Stimulated activated CD8-positive, alpha-beta memory T cell treated with anti-CD3 and anti-CD28 coated beads, Interleukin-12 subunit alpha, Interleukin-12 subunit beta, amount 100 ng/mL, for 1 hour (primary cell): ENCODE measurements around the gene NOS1AP.
"Not testable (repeated sequence)": the region's sequence is repeated elsewhere in the genome, so short reads cannot be mapped to it uniquely, and the experiment has no call there.

Experiments
- DNase-seq: peaks from one replicate; pipeline ENCODE4 v3.0.0-alpha.2; 2020; ENCODE audit warnings: low read depth

NOS1AP gene

DNA sequence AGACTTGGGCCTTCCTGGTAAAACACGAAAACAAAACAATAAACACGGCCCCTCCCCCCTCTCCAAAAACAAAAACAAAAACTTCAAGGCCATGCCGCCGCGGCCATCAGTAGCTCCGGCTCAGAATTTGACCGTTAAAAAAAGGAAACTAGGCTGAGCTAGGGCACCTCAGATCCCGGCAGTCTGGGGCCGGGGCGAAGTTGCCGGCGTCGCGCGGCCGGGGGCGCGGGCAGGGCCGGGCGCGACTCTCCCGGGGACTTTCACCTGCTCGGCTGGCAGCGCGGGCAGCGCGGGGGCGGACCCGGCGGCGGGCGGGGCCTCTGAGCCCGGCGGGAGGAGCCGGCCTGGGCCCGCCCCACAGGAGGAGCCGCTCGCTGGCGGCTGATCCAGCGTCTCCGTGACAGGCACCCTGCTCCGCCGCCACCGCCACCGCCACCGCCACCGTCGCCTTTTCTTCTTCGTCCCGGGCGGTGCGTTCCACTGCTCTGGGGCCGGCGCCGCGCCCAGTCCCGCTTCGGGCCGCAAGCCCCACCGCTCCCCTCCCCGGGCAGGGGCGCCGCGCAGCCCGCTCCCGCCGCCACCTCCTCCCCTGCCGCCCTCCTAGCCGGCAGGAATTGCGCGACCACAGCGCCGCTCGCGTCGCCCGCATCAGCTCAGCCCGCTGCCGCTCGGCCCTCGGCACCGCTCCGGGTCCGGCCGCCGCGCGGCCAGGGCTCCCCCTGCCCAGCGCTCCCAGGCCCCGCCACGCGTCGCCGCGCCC lies at the start of gene NOS1AP:
Gene NOS1AP, plus strand, starts transcription at position 358 of the 760 bp plus-strand sequence. CDS start 487 bp downstream, outside the sequence.
- peak; percentile 48 for DNase-seq

DNA sequence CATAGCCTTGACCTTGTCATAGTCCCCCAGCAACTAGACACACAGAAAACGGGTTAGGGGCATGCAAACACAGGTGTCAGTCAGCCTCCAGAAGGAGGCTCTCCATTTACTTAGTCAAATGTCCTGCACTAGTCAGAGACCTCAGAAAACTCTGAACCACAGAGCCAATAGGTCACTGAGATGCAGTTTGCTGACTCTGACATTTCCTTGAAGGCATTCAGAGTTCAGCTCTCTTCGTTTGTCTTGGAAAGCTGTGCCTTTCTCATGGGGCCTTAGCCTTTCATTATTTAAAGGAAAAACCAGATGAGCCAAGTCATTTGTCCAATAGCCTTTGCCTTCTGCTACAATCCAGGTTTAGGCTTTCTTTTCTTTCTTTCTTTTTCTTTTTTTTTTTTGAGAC lies 49.3 kb upstream of the NOS1AP start:
- DNase-seq = no peak

DNA sequence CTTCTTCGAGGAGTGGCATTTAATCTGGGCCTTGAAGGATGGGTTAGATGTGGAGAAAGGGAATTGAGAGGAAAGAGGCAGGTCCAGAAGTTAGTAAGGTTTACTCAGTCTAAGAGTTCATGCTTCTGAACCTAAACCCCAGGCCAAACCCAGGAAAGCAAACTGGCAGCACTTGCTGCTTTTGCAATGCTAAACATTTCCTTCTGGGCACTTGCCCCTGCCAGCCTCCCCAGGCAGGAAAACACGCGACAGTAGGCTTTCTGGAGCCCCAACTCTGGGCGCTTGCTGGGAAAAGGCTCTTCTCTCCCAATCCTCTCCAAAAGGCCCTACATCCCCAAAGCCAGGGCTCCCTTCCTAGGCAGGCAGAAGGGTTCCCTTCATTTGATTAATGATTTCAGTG lies 48.4 kb upstream of the NOS1AP start:
- DNase-seq = no peak

DNA sequence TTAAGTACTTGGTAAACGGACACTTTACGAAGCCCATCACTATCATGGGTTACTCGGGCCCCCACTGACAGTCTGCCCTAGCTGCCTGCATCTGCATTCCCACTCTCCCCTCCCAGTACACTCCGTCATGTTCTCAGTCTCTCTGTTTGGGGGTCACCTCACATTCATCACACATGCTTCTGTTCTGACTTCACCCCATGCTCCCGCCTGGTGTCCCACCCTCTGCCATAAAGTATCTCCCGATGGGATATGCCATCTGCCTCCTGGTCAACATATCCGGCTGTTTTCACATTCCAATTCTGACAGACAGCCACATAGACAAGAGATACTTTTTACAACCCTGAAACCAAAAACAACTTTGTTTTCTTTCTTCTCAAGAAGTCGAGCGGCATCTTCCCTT lies 46.9 kb upstream of the NOS1AP start:
- DNase-seq = no peak

DNA sequence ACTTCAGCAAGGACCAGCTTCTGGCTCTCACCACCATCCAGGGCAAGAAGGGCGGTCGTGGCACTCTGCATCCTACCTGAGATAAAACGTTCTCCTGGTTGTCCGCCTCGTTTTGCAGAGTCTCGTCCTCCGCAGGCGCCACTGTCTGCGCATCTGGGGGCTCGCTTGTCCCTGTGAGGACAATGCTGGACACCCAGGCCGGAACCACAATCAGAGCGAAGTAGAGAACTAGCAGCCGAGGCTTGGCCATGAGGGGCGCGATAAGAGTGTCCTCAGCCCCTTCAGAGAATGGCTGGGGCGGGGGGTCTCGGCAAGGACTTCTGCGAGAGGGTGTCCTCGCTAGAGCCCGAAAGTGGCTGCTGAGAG lies 46.3 kb upstream of the NOS1AP start:
- no peak for DNase-seq

DNA sequence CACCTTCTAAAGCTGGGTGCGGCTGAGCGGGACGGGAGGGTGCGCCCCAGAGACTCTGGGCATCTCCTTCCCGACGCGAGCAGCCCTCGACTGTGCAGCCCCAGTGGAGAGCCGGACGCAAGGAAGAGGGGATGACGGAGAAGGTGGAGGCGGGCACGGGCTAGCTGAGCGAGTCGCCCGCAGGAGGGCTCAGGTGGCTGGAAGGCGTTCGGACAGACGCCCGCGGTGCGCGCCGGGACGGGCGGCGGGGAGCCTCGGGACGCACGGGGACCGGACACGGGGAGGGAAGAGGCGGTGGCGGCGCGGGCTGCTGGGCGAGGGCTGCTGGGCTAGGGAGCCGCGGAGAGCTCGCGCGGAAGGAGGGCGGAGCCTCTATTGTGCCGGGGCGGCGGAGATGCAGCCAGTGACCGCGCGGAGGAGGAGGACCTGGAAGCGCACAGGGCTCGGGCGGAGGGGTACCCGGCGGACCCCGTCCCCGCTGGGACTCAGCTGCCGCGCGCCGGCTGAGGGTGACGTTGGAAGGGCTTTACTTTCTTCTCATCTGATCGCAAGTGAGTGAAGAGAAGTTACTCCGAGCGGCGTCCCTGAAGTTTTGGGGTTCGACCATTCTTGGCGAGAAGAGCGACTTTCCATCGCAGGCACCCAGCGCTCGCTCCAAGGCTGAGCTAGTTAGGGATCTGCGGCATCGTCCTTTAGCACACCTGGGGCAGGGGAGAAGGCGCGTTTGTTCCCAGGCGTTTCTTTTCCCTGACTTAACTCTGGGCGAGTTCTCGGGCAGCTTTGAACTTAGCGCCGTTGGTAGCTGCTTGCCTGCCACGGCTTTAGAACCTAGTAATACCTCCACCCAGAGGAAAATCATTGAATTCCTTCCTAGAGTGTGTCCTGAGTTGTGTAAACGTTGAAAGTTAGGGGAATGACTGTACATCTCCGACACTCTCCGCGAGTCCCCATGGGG lies 45.7 kb upstream of the NOS1AP start, which contains the start of gene OLFML2B:
Gene OLFML2B, minus strand, starts transcription at position 323 of the 955 bp plus-strand sequence. CDS start 439 bp downstream, outside the sequence.
- no peak for DNase-seq

DNA sequence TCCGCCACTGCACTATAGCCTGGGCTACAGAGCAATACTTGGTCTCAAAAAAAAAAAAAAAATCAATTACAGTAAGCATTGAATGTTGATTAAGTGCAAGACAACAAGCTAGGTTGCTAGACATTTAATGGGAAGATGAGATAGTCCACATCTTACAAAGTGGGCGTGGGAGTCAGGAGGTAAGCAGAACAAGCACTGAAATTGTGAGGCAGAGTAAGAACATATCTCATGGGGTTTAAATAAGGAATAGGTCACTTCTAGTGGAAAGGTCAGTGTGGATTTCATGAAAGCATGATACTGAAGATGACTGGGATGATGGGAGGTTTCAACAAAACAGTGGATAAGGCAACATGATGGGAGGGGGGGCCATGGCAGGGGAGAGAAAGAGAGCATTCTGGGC lies 44.0 kb upstream of the NOS1AP start:
- no peak for DNase-seq

DNA sequence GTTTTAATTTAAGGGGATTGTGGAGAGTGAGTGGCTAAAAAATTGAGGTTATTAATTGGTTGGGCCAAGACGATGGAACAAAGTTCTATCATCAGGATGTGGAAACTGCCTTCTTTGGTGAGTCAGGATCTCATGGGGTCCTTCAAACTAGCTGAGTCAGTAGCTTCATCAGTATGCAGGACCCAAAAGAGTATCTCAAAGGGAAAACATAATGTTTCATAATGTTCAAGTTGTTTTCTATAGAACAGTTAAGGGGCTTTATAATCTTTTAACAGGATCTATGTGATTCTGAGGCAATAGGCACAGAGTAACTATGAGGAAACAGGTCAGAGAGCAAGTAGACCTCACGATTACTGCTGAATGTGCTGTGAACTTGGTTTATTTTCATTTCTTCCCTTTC lies 42.6 kb upstream of the NOS1AP start:
- DNase-seq = no peak

DNA sequence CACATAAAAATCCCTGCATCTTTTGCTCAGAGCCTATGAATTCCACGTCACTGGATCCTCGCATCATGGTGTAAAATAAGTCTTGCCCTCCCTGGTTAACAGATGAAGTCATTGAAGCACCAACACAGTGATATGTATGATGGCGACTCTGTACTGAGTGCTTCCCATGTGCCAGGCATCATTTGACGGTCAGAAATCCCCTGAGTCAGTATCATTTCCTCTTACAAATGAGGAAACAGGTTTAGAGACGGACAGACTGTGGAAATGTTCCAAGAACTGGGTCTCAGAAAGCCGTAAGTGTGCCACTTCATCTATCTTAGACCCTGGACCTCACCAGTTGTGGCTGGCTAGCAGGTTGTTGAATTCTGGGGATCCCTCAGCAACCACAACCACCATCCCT lies 40.8 kb upstream of the NOS1AP start:
- no peak for DNase-seq

DNA sequence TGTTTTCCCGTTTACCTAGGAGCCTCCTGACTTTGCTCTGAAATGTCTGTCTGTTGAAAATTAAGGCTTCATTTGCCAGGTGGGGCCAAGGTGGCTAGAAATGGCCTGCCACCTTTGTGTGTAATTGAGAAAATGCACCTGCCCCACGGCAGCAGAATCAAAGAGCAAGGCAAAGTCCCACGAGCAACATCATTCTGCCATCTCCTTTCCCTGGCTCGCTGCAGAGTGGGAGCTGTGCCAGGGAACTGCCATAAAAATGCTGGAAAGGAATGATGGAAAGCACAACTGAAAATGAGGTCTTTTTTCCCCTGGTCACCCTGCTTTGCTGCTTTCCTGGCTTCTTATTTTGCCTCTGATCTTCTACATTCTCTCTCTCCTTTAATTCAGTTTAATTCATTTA lies 40.3 kb upstream of the NOS1AP start:
- no peak for DNase-seq

DNA sequence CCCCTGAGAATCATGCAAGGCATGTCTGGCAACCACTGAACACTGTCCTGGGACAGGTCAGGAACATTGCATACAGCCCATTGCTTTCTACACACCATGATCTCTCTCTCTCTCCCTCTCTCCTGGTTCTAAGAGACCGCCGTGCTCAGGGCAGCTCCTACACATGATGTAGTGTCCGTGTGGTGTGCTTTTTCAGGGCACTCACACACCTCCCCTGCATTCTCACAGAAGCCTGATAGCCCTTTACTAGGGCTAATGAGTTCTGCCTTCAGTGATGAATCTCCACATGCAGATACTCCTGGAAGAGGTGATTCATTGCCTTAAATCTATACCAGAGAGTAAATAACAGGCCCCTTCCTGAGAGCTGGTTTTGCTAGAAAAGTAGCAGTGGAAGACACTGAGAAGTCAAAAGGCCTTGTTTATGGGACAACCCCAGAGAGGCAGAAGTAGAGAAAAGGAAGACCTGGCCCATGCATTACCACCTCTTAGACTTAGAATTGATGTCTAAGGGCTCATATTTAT lies 38.7 kb upstream of the NOS1AP start:
- no peak for DNase-seq

DNA sequence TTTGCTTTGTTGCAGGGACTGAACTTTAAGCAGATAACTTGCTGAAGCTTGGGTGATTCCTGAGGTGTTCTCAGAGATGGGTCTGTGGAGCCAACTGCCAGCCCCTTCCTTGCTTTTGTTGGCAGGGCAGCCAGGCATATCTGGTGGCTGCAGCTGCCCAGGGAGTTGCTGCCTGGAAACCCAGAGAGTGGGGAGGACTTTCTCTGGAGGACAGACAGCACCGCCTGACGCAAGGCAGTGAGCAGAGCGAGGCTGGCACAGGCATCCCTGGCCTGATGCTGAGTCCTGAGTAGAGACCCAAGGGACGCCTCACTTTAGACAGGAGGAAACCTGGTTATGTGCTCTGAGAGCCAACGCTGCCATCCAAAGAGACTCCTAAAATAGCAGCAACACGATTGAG lies 36.1 kb upstream of the NOS1AP start:
- DNase-seq = no peak

DNA sequence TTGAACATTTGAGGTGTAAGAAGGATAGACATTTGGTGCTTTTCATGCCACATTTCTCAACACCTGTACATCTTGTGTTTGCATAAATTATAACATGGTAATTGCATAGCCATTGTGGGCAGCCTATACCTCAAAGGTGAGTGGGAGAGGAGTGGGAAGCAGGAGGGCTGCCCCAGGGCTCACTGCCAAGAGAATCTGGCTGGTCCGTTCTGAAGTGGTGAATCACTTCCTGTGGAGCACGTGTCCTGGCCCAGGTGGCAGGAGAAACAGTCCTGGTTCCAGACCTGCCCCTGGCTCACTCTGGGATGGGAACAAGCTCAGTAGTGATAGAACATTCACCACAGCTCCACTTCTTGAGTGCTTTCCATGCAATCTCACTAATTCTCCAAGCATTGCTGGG lies 34.2 kb upstream of the NOS1AP start:
- DNase-seq = no peak

DNA sequence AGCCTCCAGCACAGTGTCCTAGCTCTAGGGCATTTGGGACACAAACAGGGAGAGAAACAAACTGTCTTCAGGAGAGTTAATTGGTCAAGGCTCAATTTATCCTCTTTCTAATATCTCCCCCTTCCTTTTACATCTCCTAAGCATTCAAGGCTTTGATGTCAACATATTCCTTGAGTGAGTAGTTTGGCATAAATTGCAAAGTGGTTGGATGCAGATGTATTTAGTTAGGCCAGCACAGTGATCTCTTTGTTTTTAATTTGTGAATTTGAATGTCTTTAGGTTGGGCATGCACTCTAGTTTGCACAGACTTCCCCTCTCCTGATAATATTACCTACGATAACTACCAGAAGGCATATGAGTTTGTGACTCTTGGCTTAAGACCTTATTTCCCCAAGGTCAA lies 33.3 kb upstream of the NOS1AP start:
- no peak for DNase-seq

DNA sequence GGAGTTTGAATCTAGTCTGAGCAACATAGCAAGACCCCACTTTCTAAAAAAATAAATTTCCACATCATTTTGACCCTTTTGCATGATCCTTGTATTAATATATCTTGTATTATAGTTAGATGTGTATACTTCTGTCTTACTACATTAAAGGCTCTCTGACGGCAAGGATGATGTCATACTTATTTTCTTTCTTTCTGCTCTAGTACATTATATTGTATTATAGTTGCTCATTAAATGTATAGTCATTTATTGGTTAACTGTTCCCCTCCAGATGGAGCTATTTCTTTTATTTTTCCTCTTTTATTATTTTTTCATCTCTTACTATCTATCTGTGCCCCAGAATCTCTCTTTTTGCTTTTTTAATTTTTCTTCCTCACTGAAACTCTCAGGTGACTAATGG lies 30.9 kb upstream of the NOS1AP start:
- no peak for DNase-seq

DNA sequence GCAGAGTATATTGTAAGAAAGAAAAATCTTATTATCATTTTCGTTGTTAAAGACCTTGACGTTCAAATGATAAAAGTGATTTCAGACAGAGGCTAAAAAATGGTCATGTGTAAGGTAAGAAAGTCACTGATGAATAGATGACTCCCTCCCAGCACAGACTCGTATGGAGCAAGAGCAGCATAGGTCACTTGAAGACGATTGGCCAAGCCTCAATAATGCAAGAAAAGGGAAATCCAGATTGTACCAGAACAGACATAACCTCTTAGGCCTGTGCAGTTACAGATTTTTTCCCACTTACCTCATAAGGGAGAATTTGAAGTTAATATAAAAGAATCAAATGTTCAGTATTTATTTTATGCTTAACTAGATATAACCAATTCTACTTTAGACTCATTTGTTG lies 29.5 kb upstream of the NOS1AP start:
- DNase-seq = no peak

DNA sequence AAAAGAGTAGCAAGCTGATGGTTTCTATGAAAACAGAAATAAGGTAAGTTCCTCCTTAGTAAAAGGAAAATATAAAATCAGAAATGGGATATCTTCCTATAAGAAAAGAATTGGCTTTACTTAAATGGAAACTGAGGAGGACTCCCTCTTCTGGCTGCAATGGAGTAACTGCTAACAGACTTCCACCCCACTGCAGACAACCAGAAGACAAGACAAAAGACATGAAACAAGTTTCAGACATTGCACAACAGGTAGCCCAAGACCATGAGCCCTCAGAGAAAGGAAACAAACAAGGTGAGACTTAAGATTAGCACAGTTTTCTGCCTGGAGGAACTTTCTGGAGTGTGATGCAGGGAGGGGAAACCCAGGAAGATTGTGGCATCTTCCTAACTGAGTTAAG lies 28.8 kb upstream of the NOS1AP start:
- DNase-seq = no peak

DNA sequence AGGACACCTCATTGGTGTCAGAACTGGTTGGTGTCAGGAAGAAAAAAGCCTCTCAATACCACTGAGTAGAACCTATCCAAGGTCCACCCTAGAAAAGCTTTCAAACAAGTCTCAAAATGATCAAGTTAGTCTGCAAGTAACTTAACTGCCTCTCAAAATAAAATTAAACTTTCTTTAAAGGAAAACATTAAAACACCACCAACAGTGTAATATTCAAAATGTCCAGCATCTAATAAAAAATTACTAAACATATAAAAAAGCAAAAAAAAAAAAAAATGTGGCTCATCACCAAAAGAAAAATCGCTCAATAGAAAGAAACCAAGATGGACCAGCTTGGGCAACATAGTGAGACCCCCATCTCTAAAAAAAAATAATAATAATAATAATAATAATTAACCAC lies 27.1 kb upstream of the NOS1AP start:
- DNase-seq = no peak

DNA sequence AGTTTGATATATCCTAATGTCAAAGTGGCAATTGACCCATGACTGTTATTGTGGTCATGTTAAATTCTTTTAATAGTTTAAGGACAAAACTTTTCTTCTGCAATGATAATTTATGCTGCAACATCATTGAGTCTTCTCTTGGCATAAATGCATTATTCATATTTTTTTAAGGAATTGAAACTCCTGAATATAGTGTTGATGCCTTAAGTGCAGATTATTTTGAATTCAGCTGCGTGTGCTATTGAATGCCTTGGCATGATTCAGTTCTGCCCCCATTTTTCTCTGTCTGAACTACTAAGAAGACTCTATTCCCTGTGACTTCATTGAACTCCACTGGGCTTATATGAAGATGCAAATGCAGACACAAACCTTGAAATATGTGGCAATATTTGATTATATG lies 22.6 kb upstream of the NOS1AP start:
- DNase-seq = no peak

DNA sequence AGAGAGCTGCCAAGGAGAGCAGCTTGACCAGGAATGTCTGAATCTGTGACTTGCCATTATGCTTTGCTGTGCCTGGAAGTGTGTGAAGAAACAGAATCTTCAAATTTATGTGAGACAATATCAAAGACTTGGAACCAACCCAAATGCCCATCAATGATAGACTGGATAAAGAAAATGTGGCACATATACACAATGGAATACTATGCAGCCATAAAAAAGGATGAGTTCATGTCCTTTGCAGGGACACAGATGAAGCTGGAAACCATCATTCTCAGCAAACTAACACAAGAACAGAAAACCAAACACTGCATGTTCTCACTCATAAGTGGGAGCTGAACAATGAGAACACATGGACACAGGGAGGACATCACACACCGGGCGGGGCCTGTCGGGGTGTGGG lies 15.5 kb upstream of the NOS1AP start:
- DNase-seq = not testable (repeated sequence)

DNA sequence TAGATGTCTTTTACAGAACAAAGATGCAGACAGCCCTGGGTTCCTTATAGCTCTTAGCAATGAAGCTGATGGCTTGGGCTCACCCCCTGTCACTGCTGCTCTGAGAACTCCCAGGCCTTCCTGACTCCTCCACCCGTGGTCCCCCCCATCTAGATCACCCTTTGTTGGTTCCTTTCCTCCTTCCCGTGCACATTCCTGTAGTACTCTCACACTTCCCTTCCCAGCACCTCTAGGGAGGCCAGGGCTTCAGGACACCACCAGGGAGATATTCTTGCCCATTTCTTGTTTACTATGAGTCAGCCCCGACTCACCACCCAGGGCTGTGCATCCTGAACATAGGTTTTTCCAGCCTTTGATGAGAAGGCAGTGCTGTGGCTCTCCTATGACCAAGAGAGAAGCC lies 14.4 kb upstream of the NOS1AP start:
- DNase-seq = no peak

DNA sequence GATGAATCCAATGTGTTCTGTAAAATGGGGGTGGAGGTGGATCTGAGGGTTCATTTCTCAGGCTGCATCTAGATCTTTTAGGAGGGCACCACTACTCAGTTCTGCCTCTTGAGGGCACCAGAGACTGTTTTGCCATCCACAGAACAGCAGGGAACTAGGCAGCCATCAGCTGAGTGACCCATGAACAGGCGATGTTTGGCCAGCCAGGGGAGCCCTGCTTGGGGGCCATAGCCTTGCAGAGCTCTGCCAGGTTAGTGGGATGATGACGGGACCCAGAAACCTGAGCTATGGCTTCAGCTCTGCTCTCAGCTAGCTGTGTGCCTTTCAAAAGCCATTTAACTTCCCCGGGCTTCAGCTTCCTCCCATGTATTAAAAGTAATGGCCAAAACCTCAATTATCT lies 13.4 kb upstream of the NOS1AP start:
- peak; percentile 16 for DNase-seq

DNA sequence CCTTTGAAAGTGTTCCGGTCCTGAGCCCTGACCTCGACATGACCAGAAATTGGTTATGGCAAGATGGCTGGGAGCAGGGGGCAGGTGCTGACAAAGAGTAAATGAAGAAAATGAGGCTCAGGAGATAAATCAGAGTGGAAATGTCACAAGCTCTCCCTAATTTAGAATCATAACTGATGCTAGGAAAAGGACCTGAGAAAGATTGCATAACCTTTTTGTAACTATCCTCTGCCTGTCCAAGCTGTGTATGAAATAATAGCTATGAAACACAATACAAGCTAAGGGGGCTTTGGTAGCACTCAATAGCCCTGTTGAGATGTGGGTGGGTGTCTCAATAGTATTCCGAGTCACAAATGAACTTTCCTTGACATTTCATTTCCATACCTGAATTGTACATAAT lies 12.9 kb upstream of the NOS1AP start:
- no peak for DNase-seq
